ENCODE results near the gene SLC17A7. TPM values are rescaled to one million over a fixed set of nuclear protein-coding genes. Genes with fewer than 3 reads are reported as not detected.

The SLC17A7 gene
- total RNA-seq, 2 experiments from 2014 or later: not detected

DNA sequence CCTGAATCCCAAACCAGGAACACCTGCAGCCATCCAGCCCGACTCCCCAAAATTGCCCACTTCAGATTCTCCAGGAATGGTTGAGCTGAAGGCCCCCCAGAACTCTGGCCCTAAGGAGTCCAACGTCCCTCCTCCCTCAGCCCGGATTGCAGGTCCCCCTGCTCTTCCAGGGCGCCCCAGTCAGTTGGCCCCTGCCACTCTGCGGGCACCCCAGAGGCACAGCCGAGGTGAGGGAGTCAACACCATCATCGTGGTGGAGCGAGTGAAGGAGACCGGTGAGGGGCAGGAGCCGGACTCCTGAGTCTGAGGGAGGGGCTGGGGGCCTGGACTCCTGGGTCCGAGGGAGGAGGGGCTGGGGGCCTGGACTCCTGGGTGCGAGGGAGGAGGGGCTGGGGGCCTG, 14.0 kb downstream of the SLC17A7 start:
- Histone ChIP-seq H3K4me1 (ENCODE audit: insufficient read depth, low read length) (peaks cover 66% of the 10 kb centered on the region), H3K27ac (ENCODE audit: low read depth in 1 of 2, low read length in 2 of 2) (no peak overlapping the region), H3K9me3 (ENCODE audit: control insufficient read depth in 1 of 2, insufficient read depth in 1 of 2, low read length in 2 of 2) (peaks cover 0 to 49% of the 10 kb centered on the region in 2 experiments), H3K27me3 (ENCODE audit: control insufficient read depth in 1 of 2, insufficient read depth in 2 of 2, low read length in 2 of 2) (peaks cover 88 to 99% of the 10 kb centered on the region in 2 experiments), H3K4me3 (ENCODE audit: low read length) (no peak overlapping the region), H3K36me3 (ENCODE audit: insufficient read depth, low read length) (no peaks in the 10 kb centered on the region)
- ATAC-seq (ENCODE audit: poor library complexity): no peak
- DNase-seq: no peak
- POLR2A ChIA-PET: interaction anchor here (1.3 kb wide), 1 partner anchor 17 kb away, joined by 4 read pairs; no protein-coding TSS in a partner anchor
- CTCF ChIA-PET: no interaction called here
- H3K4me1 Mint-ChIP-seq (ENCODE audit: low read depth): peaks cover 70% of the 10 kb centered on the region
- intact Hi-C loops (cut with DNase I, micrococcal nuclease): no loop called here
- H3K4me3 Mint-ChIP-seq: no peak overlapping the region
- no peaks in the 10 kb centered on the region for H3K9me3 Mint-ChIP-seq
- TF ChIP-seq, protein P1, sequence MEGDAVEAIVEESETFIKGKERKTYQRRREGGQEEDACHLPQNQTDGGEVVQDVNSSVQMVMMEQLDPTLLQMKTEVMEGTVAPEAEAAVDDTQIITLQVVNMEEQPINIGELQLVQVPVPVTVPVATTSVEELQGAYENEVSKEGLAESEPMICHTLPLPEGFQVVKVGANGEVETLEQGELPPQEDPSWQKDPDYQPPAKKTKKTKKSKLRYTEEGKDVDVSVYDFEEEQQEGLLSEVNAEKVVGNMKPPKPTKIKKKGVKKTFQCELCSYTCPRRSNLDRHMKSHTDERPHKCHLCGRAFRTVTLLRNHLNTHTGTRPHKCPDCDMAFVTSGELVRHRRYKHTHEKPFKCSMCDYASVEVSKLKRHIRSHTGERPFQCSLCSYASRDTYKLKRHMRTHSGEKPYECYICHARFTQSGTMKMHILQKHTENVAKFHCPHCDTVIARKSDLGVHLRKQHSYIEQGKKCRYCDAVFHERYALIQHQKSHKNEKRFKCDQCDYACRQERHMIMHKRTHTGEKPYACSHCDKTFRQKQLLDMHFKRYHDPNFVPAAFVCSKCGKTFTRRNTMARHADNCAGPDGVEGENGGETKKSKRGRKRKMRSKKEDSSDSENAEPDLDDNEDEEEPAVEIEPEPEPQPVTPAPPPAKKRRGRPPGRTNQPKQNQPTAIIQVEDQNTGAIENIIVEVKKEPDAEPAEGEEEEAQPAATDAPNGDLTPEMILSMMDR (IDR thresholded peaks at IDR 0.05): no peak
- H3K36me3 Mint-ChIP-seq (ENCODE audit: low read depth): no peaks in the 10 kb centered on the region
- H3K27me3 Mint-ChIP-seq: peaks cover 97% of the 10 kb centered on the region
- H3K27ac Mint-ChIP-seq: no peak overlapping the region

DNA sequence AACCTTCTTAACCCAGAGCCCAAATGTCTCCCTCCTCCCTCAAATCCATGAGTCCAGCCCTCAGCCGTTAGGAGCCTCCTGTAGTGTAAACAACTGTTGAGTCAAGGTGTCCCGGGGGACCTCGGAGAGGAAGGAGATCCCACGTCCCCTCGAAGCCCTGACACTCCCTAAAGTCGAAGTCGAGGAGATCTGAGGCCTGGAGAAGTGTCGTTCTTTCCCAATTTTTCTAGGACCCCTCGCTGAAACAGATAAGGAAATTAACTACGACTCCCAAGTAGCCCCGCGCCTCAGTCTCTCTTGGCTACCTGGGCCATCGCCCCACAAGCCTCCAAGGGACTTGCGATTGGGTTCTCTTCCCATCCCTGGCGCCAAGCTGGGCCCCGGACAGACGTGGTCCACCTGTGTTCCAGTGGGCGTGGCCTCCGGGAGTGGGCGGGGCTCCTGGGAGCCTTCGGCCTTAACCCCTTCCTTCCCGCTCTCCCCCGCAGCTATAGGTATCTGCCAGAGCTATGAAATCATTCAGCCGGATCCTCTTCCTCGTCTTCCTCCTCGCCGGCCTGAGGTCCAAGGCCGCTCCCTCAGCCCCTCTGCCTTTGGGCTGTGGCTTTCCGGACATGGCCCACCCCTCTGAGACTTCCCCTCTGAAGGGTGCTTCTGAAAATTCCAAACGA, 15.3 kb downstream of the SLC17A7 start:
- no peak overlapping the region for H3K4me3 ChIP-seq (ENCODE audit: low read length)
- H3K27me3 ChIP-seq (ENCODE audit: control insufficient read depth in 1 of 2, insufficient read depth in 2 of 2, low read length in 2 of 2): peaks cover 88 to 98% of the 10 kb centered on the region in 2 experiments
- Mint-ChIP-seq H3K4me3 (no peak overlapping the region), H3K9me3 (no peaks in the 10 kb centered on the region), H3K4me1 (ENCODE audit: low read depth) (peaks cover 78% of the 10 kb centered on the region), H3K36me3 (ENCODE audit: low read depth) (no peaks in the 10 kb centered on the region), H3K27ac (no peak overlapping the region), H3K27me3 (peaks cover 95% of the 10 kb centered on the region)
- peaks cover 0 to 39% of the 10 kb centered on the region in 2 experiments for H3K9me3 ChIP-seq (ENCODE audit: control insufficient read depth in 1 of 2, insufficient read depth in 1 of 2, low read length in 2 of 2)
- TF ChIP-seq, protein P1 (IDR thresholded peaks at IDR 0.05): no peak
- ChIA-PET POLR2A (interaction anchor here (1.3 to 1.7 kb wide), 2 partner anchors 10 to 28 kb away, joined by 4 to 6 read pairs; no protein-coding TSS in a partner anchor), CTCF (interaction anchor here (0.6 to 1.3 kb wide), 3 partner anchors 18 to 45 kb away, joined by 3 to 5 read pairs (median 3); no protein-coding TSS in a partner anchor)
- intact Hi-C loops (cut with DNase I, micrococcal nuclease): no loop called here
- ATAC-seq (ENCODE audit: poor library complexity) (no peak), DNase-seq (peak in 1 of 14 experiments; percentile 44)
- peaks cover 67% of the 10 kb centered on the region for H3K4me1 ChIP-seq (ENCODE audit: insufficient read depth, low read length)
- no peak overlapping the region for H3K27ac ChIP-seq (ENCODE audit: low read depth in 1 of 2, low read length in 2 of 2)
- no peaks in the 10 kb centered on the region for H3K36me3 ChIP-seq (ENCODE audit: insufficient read depth, low read length)

DNA sequence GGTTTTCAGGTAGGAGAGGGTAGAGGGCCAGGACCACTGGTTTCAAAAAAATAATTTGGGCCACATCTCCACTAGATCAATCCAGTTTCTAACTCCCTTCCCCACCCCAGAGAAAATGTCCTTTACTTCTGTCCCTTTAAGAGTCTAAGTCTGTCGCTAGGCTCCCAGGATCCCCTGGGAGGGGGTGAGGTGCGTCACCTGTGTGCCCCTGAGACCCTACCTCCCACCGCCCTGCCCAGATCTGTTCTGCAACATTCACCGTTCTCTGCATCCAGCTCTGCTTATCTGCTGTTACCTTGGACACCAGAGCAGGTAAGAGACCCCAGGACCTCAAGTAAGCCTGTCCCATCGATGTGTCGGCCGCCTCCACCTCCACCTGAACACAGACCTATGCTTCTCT, 16.1 kb downstream of the SLC17A7 start, which contains the start of gene GFY:
Gene GFY (plus strand): TSS at position 211 of the 400 bp plus-strand sequence. CDS start 1,043 bp downstream, outside the sequence.
- Mint-ChIP-seq H3K4me1 (ENCODE audit: low read depth) (peaks cover 78% of the 10 kb centered on the region), H3K36me3 (ENCODE audit: low read depth) (no peaks in the 10 kb centered on the region), H3K9me3 (no peaks in the 10 kb centered on the region), H3K4me3 (peak within 1 kb of the TSS; percentile 0), H3K27ac (no peak within 1 kb of the TSS), H3K27me3 (peaks cover 95% of the 10 kb centered on the region)
- H3K36me3 ChIP-seq (ENCODE audit: insufficient read depth, low read length): no peaks in the 10 kb centered on the region
- POLR2A ChIA-PET: interaction anchor here (0.9 to 1.7 kb wide), 3 partner anchors 11 to 33 kb away, joined by 3 to 6 read pairs (median 4); no protein-coding TSS in a partner anchor
- ATAC-seq (ENCODE audit: poor library complexity) (no peak), DNase-seq (no peak)
- H3K9me3 ChIP-seq (ENCODE audit: control insufficient read depth in 1 of 2, insufficient read depth in 1 of 2, low read length in 2 of 2): peaks cover 0 to 36% of the 10 kb centered on the region in 2 experiments
- TF ChIP-seq, protein P1 (IDR thresholded peaks at IDR 0.05): no peak
- peaks cover 65% of the 10 kb centered on the region for H3K4me1 ChIP-seq (ENCODE audit: insufficient read depth, low read length)
- intact Hi-C loops (cut with DNase I, micrococcal nuclease): no loop called here
- no peak within 1 kb of the TSS for H3K27ac ChIP-seq (ENCODE audit: low read depth in 1 of 2, low read length in 2 of 2)
- CTCF ChIA-PET: interaction anchor here (0.7 to 1.3 kb wide), 2 partner anchors 33 to 45 kb away, joined by 3 read pairs; no protein-coding TSS in a partner anchor
- peaks cover 88 to 98% of the 10 kb centered on the region in 2 experiments for H3K27me3 ChIP-seq (ENCODE audit: control insufficient read depth in 1 of 2, insufficient read depth in 2 of 2, low read length in 2 of 2)
- no peak within 1 kb of the TSS for H3K4me3 ChIP-seq (ENCODE audit: low read length)
